HG03575 (cell line): ENCODE measurements around the gene SKAP1.
"Not testable (repeated sequence)": the region's sequence is repeated elsewhere in the genome, so short reads cannot be mapped to it uniquely, and the experiment has no call there.

Experiments
- ATAC-seq: cut with Tn5 transposase; IDR thresholded peaks from one replicate; pipeline ENCODE4 v1.9.1; 2021; ENCODE audit not compliant: unreplicated experiment, insufficient number of reproducible peaks, low FRiP score; ENCODE audit errors: extremely low read depth

SKAP1 gene

DNA sequence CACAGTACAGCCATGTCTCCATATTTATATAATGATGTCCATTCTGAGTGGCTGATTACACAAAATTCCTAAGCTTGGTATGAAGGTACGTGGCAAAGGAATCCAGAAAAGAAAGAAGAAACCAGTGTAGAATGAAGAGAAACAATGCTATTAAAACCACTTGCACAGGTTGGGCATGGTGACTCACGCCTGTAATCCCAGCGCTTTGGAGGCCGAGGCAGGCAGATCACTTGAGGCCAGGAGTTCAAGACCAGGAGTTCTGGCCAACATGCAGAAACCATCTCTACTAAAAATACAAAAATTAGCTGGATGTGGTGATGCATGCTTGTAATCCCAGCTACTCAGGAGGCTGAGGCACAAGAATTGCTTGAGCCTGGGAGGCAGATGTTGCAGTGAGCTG lies 223.0 kb downstream of the SKAP1 start:
- ATAC-seq: not testable (repeated sequence)

DNA sequence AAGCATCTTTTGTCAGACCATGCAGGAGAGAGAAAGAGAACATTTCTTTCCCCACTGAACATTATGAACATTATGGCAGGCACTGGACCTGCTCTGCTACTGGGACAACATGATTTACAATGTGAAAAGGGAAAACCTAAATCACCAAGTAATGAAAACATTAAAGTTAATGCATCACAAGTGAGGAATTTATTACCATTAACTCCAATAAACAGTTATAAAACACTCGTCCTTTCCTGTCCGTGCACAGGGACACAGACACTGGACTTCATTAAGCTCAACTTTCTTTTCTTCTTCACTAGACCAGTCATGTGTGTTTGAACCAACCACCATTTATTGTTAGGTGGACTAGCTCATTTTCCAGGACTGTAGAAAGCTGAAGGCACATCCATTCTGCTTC lies 227.1 kb downstream of the SKAP1 start:
- no peak for ATAC-seq

DNA sequence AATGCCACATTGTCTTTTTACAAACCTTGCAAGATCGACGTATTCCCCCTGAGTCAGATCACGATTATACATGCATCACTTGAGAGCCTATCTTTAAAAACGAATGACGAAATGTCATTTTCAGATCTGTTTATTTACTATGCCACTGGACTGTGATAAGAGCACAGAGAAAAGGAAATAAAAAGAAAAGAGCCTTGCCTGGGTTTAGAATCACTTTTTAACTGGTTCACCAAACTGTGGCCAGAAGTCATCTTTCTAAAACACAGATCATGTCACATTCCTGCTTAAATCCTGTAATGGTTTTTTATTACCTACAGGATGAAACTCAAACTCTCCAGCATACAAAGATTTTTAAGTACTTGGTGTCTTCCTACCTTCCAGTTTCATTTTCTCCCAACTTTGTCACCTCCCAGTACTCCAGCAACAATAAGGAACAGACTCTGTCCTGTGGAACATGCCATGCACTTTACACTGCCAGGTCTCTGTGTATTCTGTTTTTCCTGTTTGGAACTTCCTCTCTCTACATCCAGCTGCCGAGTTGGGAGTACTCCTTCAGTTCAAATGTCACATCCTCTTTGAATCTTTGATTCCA lies 231.0 kb downstream of the SKAP1 start:
- no peak for ATAC-seq

DNA sequence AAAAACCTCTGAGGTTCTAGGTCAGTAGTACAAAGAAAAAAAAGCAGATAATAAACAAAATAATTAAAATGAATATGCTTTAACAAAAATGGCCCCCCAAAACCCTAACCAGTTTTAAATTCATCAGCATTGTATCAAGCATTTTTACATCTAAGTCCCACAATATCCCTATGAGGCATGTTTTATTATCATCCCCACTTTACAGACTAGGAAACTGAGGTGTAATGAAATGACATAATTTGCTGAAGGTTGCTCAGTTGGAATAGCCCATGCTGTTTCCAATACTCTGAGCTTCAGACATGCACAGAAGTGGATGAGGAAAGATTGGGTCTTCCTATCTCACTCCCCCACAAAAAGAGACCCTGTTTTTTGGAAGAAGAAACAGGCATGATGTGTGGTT lies 234.1 kb downstream of the SKAP1 start:
- no peak for ATAC-seq

DNA sequence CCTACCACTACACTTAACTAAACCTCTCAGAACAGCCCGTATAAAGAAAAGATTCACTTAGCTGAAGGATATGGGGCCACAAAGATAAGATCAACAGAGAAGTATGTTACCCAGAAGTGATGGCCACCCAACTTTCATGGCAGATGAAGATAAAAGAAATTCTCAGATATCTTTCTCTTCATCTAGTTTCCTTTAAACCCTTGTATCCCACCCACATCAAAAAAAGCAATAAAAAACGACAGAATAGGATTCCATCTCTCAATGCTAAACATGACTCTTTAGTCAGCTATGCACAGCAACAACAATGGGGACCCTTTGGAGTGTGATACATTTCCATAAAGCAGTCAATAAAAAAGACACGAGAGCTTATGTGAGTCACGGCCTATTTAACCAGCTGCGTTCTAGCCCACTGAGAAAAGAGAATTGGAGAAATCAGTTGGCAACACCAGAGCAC lies 235.9 kb downstream of the SKAP1 start:
- ATAC-seq: no peak

DNA sequence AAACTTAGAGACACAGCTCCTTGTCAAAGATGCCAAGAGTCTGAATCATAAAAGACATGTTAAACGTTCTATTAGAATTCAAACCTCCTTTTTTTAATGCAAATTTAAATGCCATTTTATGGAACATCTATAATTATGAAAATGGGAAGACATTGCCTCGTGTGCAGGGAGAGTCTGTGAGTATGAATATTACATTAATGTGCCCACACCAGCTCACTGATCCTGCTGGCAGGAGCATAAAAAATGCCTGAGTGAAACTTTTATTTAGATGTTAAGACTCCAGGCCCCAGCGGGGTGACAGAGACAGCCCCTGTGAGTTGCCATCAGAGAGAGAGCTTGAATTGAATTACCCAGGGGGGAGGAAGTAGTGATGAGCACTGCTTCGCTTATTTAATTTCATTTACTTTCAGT lies 237.7 kb downstream of the SKAP1 start:
- no peak for ATAC-seq

DNA sequence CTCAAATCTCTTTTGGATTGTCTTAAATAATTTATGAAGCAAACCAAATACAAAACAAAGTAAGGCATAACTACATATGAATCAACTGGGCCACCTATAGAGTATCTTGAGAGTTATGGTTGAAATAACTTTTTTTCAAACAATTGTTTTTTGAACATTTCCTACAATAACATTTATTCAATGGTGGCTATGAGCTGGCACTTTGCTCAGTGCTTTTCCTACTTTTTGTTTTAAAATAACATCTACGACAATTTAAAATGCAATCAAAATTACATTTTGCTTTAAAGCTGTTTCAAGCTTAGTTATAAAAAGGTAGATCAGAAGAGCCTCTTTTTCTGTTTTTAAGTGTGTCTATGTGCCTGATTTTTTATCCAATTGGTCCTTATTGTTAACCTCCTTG lies 238.7 kb downstream of the SKAP1 start:
- no peak for ATAC-seq

DNA sequence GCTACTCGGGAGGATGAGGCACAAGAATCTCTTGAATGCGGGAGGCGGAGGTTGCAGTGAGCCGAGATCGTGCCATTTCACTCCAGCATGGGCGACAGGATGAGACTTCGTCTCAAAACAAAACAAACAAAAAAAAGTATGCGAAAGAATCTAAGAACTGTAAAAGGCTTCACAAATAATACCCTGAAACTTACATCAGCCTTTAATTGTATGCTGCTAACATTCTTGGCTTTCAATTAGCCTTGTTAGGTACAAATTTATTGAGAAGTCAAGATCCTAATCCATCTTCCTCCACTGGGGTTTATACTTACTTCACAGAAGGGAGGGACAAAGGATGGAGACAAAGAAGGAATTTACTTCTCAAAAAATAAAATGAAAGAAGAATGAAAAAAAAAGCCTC lies 239.1 kb downstream of the SKAP1 start:
- no peak for ATAC-seq

DNA sequence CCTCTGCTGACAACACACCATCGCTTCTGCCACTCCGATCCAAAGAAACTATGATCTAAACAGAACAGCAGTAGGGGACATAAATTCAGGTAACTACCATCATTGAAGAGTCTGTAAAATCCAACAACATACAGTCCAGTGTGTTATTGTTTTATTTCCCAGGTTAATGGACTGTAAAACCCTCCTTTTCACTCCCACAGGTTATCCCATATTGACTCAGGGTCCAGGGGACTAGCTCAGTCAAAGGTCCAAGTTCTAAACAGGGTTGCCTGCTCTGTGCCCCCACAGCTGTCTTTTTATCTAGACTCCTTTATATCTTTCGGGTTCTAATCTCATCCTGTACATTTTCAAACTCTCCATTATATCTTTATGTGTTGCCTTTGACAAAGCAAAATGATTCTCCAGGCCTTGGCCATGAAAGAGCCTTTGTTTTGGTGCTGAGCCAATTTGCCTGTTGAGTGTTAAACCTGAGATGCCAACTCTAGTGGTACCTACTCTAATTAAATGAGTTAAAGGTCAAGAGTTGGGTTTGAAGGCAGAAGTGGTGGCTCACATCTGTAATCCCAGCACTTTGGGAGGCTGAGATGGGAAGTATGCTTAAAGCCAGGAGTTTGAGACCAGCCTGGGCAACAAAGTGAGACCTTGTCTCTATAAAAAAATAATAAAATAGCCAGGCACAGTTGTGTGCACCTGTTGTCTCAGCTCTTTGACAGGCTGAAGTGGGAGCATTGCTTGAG lies 242.0 kb downstream of the SKAP1 start:
- no peak for ATAC-seq

DNA sequence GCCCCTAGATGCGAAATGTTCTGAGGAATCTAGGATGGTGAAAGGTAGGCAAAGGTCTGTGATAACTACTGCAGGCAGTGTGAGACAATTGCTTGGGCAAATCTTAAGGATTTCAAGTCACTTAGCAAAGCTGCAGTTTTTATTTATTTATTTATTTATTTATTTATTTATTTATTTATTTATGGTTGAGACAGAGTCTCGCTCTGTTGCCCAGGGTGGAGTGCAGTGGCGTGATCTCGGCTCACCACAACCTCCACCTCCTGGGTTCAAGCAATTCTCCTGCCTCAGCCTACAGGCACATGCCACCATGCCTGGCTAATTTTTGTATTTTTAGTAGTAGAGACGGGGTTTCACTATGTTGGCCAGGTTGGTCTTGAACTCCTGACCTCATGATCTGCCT lies 243.7 kb downstream of the SKAP1 start:
- ATAC-seq: not testable (repeated sequence)

DNA sequence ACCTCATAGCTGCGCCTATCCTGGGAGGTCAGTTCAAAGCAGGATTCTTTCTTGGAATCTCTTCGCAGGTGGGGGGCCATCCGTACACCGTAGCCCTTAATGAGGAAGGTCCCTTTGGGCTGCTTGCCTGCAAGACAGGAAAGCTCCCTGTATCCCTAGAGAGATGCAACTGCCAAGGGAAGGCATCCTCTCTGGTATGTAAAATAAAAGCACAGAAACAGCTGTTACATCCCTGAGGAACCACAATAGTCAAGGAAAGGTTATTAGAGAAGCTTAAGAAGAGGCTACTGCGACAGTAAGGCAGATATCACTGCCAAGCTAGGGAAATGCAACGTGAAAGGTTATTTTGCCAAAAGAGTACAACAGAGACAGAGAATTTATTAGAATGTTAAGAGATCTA lies 245.3 kb downstream of the SKAP1 start:
- ATAC-seq: no peak

DNA sequence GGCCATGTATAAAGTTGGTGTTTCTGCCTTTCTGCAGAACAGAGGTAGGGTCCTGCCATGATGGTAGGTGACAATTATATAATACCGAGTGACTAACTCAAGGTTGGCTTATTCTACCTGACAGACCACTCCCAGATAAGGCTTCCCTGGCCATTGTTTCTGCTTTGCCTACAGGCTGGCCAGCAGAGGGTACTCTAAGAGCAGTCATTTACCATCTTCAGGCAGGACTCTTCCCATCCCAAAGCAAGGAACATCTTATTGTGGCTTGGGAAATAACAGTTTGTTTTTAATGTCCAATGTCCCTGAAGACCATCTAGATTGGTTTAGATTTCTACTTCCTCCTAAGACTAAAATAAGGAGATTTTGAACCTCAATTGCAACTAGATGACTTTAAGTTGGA lies 248.4 kb downstream of the SKAP1 start:
- no peak for ATAC-seq

DNA sequence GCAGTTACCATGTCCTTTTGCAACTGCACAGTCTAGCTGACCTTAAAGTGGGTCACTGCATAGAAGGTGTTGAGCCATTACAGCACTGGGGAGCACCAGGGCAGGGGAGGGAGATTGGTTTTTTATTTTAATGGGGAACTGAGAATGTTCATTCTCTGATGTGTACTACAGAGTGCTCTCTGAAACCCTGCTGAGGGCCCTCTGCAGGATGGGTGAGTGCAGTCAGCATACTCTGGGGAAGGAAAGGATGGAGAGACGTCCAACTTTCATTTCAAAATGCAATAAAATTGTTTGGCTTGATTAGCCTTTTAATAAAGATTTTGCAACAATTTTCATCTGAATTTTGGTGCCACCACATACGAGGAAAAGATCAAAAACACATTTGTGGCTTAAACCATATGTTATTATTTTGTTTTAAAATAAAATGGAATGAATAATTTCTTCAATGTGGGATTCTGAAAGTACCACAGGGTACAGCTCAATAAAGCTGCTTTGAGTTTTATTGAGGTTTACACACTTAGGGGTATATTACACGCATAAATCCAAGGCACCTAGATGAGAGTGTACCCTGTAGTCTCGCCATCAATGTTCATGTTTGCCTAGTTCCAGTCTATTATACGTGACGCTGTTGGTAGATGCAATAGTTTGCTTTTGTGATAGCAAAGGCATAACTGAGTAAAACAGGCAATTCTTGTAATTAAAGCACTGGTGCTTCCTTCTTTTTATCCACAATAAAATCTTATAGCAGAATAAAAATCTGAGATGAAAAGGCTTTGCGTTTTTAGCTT lies 249.0 kb downstream of the SKAP1 start:
- ATAC-seq: no peak

DNA sequence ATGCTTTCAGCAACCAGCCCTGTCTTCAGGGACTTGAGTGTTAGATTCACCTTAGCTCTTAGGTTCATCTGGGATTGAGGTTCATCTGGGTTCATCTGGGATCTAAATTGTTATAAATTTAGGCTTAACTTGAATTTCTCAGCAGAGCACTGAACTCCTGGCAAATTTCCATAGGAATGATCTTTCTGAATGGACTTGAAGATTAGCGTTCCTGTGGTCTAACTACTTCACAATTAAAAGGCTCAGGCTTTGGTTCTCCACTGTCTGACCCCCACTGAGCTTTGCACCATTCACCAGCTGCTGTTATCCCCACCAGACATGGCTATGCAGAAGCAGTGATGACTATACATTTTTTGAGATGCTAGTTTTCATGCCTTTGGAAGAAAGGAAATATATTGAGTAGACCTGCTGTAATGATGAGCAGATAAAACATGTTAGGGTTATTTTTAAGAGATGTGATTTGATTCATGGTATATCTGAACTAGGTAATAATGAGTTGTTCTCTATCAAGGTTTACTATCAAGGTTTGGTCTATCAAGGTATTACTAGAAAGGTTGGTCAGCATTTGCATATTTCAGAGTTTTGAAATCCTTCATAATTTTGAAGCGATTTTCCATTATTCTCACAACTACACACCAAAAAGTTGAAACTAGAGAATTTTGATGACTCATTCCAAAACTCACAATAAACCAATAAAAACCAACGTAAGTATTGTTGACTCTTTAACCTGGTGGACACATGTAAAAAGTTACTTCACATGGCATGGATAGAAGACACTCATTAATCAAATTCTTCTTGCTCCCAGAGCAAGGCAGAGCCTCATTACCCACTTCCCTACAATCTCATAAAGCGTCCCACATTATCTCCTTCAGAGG lies 250.7 kb downstream of the SKAP1 start:
- no peak for ATAC-seq

DNA sequence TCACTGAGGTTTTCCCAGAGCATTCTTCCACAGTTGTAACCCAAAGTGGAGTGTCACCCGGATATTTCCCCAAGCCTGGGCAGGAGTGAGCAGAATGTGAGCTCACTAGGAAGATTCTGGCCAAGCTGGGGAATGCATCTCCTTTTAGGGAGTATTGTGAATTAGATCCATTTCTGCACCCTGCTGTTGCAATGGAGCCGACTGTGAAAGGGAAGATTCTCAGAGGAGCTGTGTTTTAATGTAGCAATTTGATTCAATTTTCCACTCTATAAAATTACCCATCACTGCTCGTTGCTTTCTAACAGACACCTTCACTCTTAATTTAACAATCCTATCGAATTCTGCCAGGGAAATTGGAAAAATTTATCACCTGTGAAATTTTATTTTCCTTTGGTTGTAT lies 251.7 kb downstream of the SKAP1 start:
- ATAC-seq: no peak

DNA sequence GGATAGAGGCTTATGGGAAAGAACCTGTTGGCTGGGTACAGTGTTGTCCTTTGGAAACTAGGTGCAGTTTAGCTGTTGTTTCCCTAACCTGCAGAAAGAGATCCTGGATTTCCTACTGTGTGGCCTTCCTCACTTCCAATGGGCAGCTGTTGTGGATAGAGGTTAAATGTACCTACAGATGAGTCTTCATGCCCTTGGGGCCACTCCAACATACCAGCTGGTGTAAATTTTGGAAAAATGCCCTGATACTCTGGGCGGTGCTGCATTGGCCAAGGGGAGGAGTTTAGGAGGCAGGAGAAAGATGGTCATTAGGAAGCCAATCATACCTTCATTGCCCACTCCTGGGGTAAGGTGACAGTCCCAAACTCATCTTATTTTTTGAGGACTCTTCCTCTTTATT lies 252.2 kb downstream of the SKAP1 start:
- no peak for ATAC-seq

DNA sequence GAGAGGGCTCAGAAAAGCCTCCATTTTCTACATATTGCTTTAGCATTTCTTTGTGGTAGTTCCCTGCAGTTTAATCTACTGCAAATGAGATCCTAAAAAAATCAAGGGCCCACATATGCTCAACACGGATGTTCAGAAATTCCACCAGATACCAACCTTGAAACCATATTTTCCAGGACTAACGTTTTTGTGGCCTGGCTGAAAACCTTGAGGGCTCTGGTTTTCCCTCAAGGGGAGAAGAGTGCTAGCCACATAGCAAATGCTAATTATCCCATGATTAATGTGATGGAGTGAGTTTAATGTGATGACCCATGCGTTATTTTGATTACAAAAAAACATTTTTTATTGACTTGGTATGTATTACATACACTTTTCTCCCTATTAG lies 253.6 kb downstream of the SKAP1 start:
- ATAC-seq: no peak

DNA sequence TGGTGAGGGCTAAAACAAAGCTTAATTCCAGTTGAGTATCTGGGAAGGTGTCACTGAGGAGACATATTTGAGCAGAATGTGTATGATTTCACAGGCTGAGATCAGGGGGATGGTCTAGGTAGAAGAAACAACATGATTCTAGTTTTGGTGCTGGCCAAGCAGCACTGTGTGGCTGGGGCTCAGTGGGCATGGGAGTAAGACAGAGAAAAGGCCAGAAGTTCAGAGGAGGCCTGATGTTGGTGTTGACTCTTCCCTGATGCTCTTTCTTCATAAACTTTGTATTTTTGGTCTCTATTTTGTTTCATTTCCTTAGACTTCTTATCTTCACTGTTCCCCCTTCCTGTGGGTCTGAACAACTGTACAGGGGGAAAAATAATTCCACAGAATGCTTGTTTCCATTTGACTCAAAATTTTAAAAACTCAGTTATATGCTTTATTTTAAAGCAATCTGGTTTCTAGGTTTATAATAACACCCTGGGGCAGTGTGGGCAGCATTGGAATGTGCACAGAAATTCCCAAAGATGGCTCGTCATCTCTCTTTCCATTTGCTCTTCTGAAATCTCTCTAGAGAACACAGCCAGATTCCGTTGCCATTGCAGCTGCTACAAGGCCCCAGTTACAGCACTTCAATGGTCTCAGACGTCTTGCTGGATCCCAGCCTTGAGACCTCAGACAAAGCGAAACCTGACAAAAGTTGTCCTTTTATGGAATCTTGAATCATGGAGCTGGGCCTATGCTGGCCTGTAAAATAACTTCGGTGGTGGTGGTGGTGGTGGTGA lies 254.1 kb downstream of the SKAP1 start:
- no peak for ATAC-seq
